H9 (cell line): Measurements from ENCODE around the gene SCFD2. TPM values are rescaled to one million over a fixed set of nuclear protein-coding genes. Genes with fewer than 3 reads are reported as not detected.

Source experiments
- DNase-seq: peaks from one replicate; pipeline ENCODE4 v3.0.0-alpha.2; 2017
- H2AFZ ChIP-seq: one replicate; pipeline ENCODE4 v1.6.1; 2013; ENCODE audit warnings: mild to moderate bottlenecking, low read length, control low read depth, moderate library complexity
- H2AK5ac ChIP-seq: 2 replicates; pipeline ENCODE4 v1.6.1; 2013; ENCODE audit warnings: low read length, control low read depth, mixed read lengths; ENCODE audit not compliant: insufficient read length
- H2BK120ac ChIP-seq: one replicate; pipeline ENCODE4 v1.6.1; 2013; ENCODE audit warnings: low read depth, mild to moderate bottlenecking, low read length, control low read depth, inconsistent platforms; ENCODE audit not compliant: poor library complexity, severe bottlenecking
- H2BK12ac ChIP-seq: 2 replicates; pipeline ENCODE4 v1.6.1; 2013; ENCODE audit warnings: low read length, control low read depth, mixed read lengths, low read depth; ENCODE audit not compliant: insufficient read length
- H2BK15ac ChIP-seq: 2 replicates; pipeline ENCODE4 v1.6.1; 2013; ENCODE audit warnings: low read depth, low read length, control low read depth
- H2BK20ac ChIP-seq: one replicate; pipeline ENCODE4 v1.6.1; 2013; ENCODE audit warnings: low read depth, mild to moderate bottlenecking, low read length, control low read depth, inconsistent platforms; ENCODE audit not compliant: poor library complexity, severe bottlenecking
- H2BK5ac ChIP-seq: 2 replicates; pipeline ENCODE4 v1.6.1; 2013; ENCODE audit warnings: low read length, control low read depth, mixed read lengths; ENCODE audit not compliant: insufficient read length
- H3K14ac ChIP-seq: 2 replicates; pipeline ENCODE4 v1.6.1; 2013; ENCODE audit warnings: low read length, control low read depth; ENCODE audit not compliant: insufficient read depth
- H3K18ac ChIP-seq: 2 replicates; pipeline ENCODE4 v1.6.1; 2013; ENCODE audit warnings: low read depth, mild to moderate bottlenecking, mixed read lengths, low read length, control low read depth; ENCODE audit not compliant: insufficient read length
- H3K23ac ChIP-seq: 2 replicates; pipeline ENCODE4 v1.6.1; 2013; ENCODE audit warnings: low read length, control low read depth, mixed read lengths, low read depth; ENCODE audit not compliant: insufficient read length
- H3K23me2 ChIP-seq: 2 replicates; pipeline ENCODE4 v1.6.1; 2013; ENCODE audit warnings: low read depth, mild to moderate bottlenecking, mixed read lengths, low read length, control low read depth; ENCODE audit not compliant: insufficient read length, poor library complexity, severe bottlenecking
- H3K27ac ChIP-seq: 2 replicates; pipeline ENCODE4 v1.5.1; 2013; ENCODE audit warnings: low read length, control low read depth, mixed read lengths, low read depth; ENCODE audit not compliant: insufficient read length
- H3K27me3 ChIP-seq: 2 replicates; pipeline ENCODE4 v1.6.1; 2013; ENCODE audit warnings: low read length, control low read depth, inconsistent platforms; ENCODE audit not compliant: insufficient read depth
- H3K4ac ChIP-seq: 2 replicates; pipeline ENCODE4 v1.6.1; 2013; ENCODE audit warnings: low read depth, mild to moderate bottlenecking, control low read depth, inconsistent platforms, low read length, moderate library complexity
- H3K4me1 ChIP-seq: 2 replicates; pipeline ENCODE4 v1.6.1; 2013; ENCODE audit warnings: low read length, control low read depth, inconsistent platforms; ENCODE audit not compliant: insufficient read depth
- H3K4me2 ChIP-seq: 2 replicates; pipeline ENCODE4 v1.6.1; 2013; ENCODE audit warnings: low read length, control low read depth, mixed read lengths; ENCODE audit not compliant: insufficient read length, insufficient read depth
- H3K56ac ChIP-seq: 2 replicates; pipeline ENCODE4 v1.6.1; 2013; ENCODE audit warnings: low read depth, mild to moderate bottlenecking, mixed read lengths, low read length, control low read depth; ENCODE audit not compliant: insufficient read length
- H3K79me1 ChIP-seq: 2 replicates; pipeline ENCODE4 v1.6.1; 2013; ENCODE audit warnings: low read depth, mild to moderate bottlenecking, moderate library complexity, low read length, control low read depth, inconsistent platforms; ENCODE audit not compliant: insufficient read depth, poor library complexity, severe bottlenecking
- H3K79me2 ChIP-seq: 2 replicates; pipeline ENCODE4 v1.6.1; 2013; ENCODE audit warnings: low read length, control low read depth, inconsistent platforms; ENCODE audit not compliant: insufficient read depth
- H3K9ac ChIP-seq: 2 replicates; pipeline ENCODE4 v1.6.1; 2013; ENCODE audit warnings: low read length, control low read depth, mixed read lengths; ENCODE audit not compliant: insufficient read length; ENCODE audit errors: extremely low read depth
- H3K9me3 ChIP-seq: one replicate; pipeline ENCODE4 v1.6.1; 2013; ENCODE audit warnings: low read depth, low read length, inconsistent platforms; ENCODE audit not compliant: control insufficient read depth
- H3T11ph ChIP-seq: one replicate; pipeline ENCODE4 v1.6.1; 2013; ENCODE audit warnings: mild to moderate bottlenecking, low read length, control low read depth, inconsistent platforms
- H4K20me1 ChIP-seq: one replicate; pipeline ENCODE4 v1.6.1; 2013; ENCODE audit not compliant: control insufficient read depth, insufficient read length, insufficient read depth
- H4K5ac ChIP-seq: 2 replicates; pipeline ENCODE4 v1.6.1; 2013; ENCODE audit warnings: low read depth, mild to moderate bottlenecking, mixed read lengths, low read length, control low read depth; ENCODE audit not compliant: insufficient read length
- H4K8ac ChIP-seq: replicated peaks from 2 replicates; pipeline ENCODE4 v1.6.1; 2013; ENCODE audit warnings: low read length, control low read depth, mixed read lengths, low read depth; ENCODE audit not compliant: insufficient read length
- H4K91ac ChIP-seq: 2 replicates; pipeline ENCODE4 v1.6.1; 2013; ENCODE audit warnings: low read depth, mild to moderate bottlenecking, moderate library complexity, mixed read lengths, low read length, control low read depth; ENCODE audit not compliant: insufficient read length
- H3K27ac Mint-ChIP-seq, 3 experiments: 2 replicates in 2 of 3; 3 replicates in 1 of 3; pipeline ENCODE4 v1.8.0; 2020 to 2021; ENCODE audit warnings: mixed read lengths in 3 of 3, mild to moderate bottlenecking in 1 of 3, moderate library complexity in 1 of 3
- H3K27me3 Mint-ChIP-seq: 2 replicates; pipeline ENCODE4 v1.8.0; 2021; ENCODE audit warnings: low read depth, mild to moderate bottlenecking, moderate library complexity, mixed read lengths
- H3K36me3 Mint-ChIP-seq, 3 experiments: 2 replicates in 2 of 3; 3 replicates in 1 of 3; pipeline ENCODE4 v1.8.0; 2020 to 2021; ENCODE audit warnings: low read depth in 3 of 3, mixed read lengths in 3 of 3; ENCODE audit not compliant: insufficient read depth in 1 of 3
- H3K4me1 Mint-ChIP-seq, 2 experiments: 2 replicates each; pipeline ENCODE4 v1.8.0; 2020; ENCODE audit warnings: mixed read lengths in 2 of 2
- H3K4me3 Mint-ChIP-seq, 2 experiments: 2 replicates in 1 of 2; 3 replicates in 1 of 2; pipeline ENCODE4 v1.8.0; 2020 to 2021; ENCODE audit warnings: mild to moderate bottlenecking in 2 of 2, mixed read lengths in 2 of 2, moderate library complexity in 1 of 2
- H3K9me3 Mint-ChIP-seq, 2 experiments: 2 replicates in 1 of 2; 3 replicates in 1 of 2; pipeline ENCODE4 v1.8.0; 2020; ENCODE audit warnings: mild to moderate bottlenecking in 2 of 2, mixed read lengths in 2 of 2, moderate library complexity in 1 of 2
- WGBS: extraction: QIAGEN DNeasy Blood & Tissue Kit; methylation state at CpG from one replicate; pipeline ENCODE4 v1.1.7; 2013; ENCODE audit warnings: missing lambda C conversion rate, low lambda C conversion rate, mixed read lengths; ENCODE audit not compliant: insufficient read length; ENCODE audit errors: extremely low coverage; 5-methylcytosine and 5-hydroxymethylcytosine counted together
- total RNA-seq: library from RNA; stranded (reverse); gene quantifications from 2 replicates; pipeline ENCODE4 v1.2.1, GENCODE V29; 2021
- TF ChIP-seq, protein P1 (sequence below): fragments of 200-600 bp; sonication (generic); conservative IDR thresholded peaks from 3 replicates; pipeline ENCODE4 v1.8.0; 2021; ENCODE audit warnings: antibody characterized with exemption, mild to moderate bottlenecking

Gene SCFD2
- total RNA-seq, 1 experiment from 2014 or later: 10.1 TPM

DNA sequence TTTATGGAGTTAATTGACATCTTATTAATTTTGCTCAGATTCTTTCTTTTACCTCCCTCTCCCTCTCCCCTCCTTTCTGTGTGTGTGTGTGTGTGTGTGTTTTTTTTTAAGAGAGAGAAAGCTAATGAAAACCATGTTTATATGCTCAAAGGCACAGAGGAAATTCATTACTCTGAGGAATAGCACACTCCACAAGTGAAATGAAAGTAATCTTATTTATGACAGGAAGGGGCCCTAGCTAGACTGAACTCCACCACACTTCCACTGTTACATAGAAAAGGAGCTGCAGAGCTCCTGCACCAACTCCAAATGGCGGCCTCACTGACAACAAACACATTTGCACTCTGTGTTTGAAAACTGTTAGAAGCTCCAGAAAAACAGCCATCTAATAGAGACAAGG is 353.1 kb downstream of the SCFD2 start:
- Histone ChIP-seq H2BK15ac (no peak overlapping the region), H3K79me1 (no peaks in the 10 kb centered on the region), H3K79me2 (no peaks in the 10 kb centered on the region), H3K4me1 (no peaks in the 10 kb centered on the region), H3K4me2 (no peak overlapping the region), H2BK12ac (no peak overlapping the region), H2BK120ac (no peak overlapping the region), H2BK20ac (no peak overlapping the region), H4K91ac (no peak overlapping the region), H3K27ac (no peak overlapping the region), H4K5ac (no peak overlapping the region), H4K20me1 (no peaks in the 10 kb centered on the region), H3K14ac (no peak overlapping the region), H3K18ac (no peak overlapping the region), H3T11ph (no peak overlapping the region), H3K9ac (no peak overlapping the region), H2AFZ (no peak overlapping the region), H3K27me3 (no peaks in the 10 kb centered on the region), H3K23ac (no peak overlapping the region), H3K23me2 (no peaks in the 10 kb centered on the region), H3K4ac (no peak overlapping the region), H2AK5ac (no peak overlapping the region), H4K8ac (no peak overlapping the region), H3K9me3 (no peaks in the 10 kb centered on the region), H3K56ac (no peak overlapping the region), H2BK5ac (no peak overlapping the region)
- TF ChIP-seq, protein P1, sequence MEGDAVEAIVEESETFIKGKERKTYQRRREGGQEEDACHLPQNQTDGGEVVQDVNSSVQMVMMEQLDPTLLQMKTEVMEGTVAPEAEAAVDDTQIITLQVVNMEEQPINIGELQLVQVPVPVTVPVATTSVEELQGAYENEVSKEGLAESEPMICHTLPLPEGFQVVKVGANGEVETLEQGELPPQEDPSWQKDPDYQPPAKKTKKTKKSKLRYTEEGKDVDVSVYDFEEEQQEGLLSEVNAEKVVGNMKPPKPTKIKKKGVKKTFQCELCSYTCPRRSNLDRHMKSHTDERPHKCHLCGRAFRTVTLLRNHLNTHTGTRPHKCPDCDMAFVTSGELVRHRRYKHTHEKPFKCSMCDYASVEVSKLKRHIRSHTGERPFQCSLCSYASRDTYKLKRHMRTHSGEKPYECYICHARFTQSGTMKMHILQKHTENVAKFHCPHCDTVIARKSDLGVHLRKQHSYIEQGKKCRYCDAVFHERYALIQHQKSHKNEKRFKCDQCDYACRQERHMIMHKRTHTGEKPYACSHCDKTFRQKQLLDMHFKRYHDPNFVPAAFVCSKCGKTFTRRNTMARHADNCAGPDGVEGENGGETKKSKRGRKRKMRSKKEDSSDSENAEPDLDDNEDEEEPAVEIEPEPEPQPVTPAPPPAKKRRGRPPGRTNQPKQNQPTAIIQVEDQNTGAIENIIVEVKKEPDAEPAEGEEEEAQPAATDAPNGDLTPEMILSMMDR: no peak
- Mint-ChIP-seq H3K9me3 (no peaks in the 10 kb centered on the region), H3K4me1 (peaks cover 6 to 15% of the 10 kb centered on the region in 2 experiments; a peak in 2 of 4 replicates), H3K4me3 (no peak overlapping the region), H3K36me3 (peaks cover 0 to 1% (median 0%) of the 10 kb centered on the region in 3 experiments; a peak in 1 of 7 replicates), H3K27me3 (no peaks in the 10 kb centered on the region), H3K27ac (peak overlapping the region in 1 of 3 experiments; percentile 29; a peak in 1 of 7 replicates)
- no CpG with 5 or more reads among the region's 1 CpG for WGBS
- no peak for DNase-seq
